ENCODE measurements around the gene CACNB2. TPM values are rescaled to one million over a fixed set of nuclear protein-coding genes. Genes with fewer than 3 reads are reported as not detected.

Gene CACNB2
- not detected in 2 replicates for total RNA-seq

GRCh38 chr10:18140149-18140956 is at the start of gene CACNB2:
TSS of gene CACNB2 (plus strand) at chr10:18140424.

Other genes with a start within 250 kb of the CACNB2 start
- gene SLC39A12, start 188.5 kb upstream of the CACNB2 start, total RNA-seq: not detected in 2 replicates

Data from dermis lymphatic vessel endothelial cell (primary cell).